GM23338 (cell line): ENCODE results near the gene PTGR2.

Experiments used
- EZH2 ChIP-seq: fragments of 200-600 bp; sonication (generic); IDR thresholded peaks from one replicate; pipeline ENCODE4 v1.8.0; 2017; ENCODE audit warnings: antibody characterized with exemption, mild to moderate bottlenecking, low read depth; ENCODE audit not compliant: unreplicated experiment
- TF ChIP-seq, protein P1 (sequence below), 2 experiments: fragments of 200-600 bp in 1 of 2; sonication (generic) in 1 of 2; conservative IDR thresholded peaks; 2 replicates each; pipeline versions ENCODE4 v1.5.1 to v1.6.1; 2016 to 2017; ENCODE audit warnings: antibody characterized with exemption in 2 of 2, low read depth in 2 of 2, mild to moderate bottlenecking in 2 of 2, moderate library complexity in 1 of 2

DNA sequence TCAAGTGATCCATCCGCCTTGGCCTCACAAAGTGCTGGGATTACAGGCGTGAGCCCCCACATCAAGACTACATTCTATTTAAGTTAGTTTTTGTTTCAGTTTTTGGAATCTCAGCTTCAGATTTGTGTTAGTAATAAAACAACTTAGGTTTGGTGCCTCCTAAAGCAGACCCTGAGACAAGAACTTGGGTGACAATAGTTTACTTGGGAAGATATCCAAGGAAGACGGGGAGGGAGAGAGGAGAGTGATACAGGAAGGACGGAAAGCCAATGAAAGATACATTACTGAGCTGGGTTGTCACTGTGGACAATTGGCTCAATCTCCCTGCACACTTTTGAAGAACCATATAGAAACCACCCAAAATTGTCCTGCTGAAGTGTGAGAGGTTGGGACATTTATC, 22.6 kb upstream of the PTGR2 start:
- TF ChIP-seq, protein P1, sequence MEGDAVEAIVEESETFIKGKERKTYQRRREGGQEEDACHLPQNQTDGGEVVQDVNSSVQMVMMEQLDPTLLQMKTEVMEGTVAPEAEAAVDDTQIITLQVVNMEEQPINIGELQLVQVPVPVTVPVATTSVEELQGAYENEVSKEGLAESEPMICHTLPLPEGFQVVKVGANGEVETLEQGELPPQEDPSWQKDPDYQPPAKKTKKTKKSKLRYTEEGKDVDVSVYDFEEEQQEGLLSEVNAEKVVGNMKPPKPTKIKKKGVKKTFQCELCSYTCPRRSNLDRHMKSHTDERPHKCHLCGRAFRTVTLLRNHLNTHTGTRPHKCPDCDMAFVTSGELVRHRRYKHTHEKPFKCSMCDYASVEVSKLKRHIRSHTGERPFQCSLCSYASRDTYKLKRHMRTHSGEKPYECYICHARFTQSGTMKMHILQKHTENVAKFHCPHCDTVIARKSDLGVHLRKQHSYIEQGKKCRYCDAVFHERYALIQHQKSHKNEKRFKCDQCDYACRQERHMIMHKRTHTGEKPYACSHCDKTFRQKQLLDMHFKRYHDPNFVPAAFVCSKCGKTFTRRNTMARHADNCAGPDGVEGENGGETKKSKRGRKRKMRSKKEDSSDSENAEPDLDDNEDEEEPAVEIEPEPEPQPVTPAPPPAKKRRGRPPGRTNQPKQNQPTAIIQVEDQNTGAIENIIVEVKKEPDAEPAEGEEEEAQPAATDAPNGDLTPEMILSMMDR (conservative IDR thresholded peaks at IDR 0.05; ENCODE audit: low read depth in 2 of 2): no peak
- TF ChIP-seq EZH2: no peak
